Kasumi-1 (cell line): Measurements from ENCODE around the gene NUDT8.
A peak's percentile ranks its signal among the peaks of the same experiment; 100 is the strongest.
"Not testable (repeated sequence)": the region's sequence is repeated elsewhere in the genome, so short reads cannot be mapped to it uniquely, and the experiment has no call there.

Source experiments
- DNase-seq, 2 experiments: peaks; one replicate each; lab custom pipeline; 2025; lab: John Stamatoyannopoulos, UW

Gene NUDT8

DNA sequence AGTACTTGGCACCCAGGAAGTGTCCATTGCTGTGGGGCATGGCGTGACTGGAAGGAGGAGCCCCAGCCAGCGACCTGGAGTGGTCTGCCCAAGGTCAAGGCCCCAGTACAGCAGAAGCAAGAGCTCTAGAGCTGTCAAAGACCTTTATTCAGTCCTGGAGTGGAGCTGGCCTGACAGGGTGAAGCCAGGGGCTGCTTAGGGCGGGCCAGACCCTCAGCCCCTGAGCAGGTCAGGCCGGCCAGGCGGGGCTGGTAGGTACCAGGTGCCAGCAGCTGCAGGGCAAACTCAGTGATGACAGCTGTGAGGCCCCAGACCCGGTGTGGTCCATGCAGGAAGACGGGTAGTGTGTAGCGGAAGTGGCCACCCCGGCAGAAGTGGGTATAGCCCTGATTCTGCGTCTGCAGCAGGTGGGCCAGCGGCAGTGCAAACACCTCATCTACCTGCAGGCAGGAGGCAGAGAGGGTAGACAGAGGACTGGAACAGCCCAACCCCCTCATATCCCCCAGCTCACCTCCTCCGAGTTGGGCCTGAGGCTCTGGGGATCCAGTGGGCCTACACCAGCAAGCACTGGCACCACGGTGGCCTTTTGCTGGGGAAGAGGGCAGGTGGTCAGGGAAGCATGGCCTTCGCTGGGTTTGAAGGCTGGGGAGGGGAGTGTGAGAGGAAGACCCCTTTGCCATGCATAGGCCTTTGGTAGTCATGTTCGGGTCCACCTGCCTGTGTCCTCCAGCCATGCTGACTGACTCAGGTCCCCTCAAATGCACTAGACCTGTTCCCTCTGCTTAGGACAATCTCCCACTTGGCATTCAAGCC, 1.7 kb downstream of the NUDT8 start:
- DNase-seq = no peak

DNA sequence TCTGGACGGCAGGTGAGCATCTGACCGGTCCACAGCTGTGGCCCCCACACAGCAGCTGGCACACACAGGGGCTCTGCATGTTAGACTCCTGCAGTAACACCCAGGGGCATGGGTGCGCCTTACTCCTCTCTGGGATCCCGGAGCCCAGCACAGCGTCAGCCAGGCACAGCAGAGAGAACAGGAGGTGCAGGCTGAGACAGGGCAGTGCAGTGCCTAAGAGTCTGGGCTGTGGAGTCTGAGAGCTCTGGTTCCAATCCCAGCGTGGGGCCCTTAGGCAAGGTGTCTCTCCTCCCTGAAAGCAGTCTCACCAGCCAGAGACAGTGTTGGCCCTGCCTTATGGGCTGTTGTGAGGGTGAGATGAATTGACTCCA, 2.3 kb downstream of the NUDT8 start:
- no peak for DNase-seq

DNA sequence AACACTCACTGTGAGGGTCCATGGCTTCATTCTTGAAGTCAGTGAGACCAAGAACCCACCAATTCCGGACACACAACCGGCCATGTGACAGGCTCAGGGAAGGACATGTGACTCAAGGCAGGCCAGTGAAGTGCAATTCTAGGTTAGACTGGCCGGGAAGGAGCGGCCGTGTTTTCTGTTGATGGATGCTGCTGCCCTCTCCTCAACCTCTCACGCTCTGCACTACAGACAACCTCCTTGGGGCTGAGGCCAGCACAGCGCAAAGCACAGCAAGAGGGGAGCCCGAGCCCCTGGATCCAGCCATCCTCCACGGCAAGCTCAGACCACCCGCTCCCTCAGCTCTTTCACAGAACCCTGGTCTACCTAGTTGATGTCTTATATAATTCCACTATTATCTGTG, 2.8 kb downstream of the NUDT8 start:
- no peak for DNase-seq

DNA sequence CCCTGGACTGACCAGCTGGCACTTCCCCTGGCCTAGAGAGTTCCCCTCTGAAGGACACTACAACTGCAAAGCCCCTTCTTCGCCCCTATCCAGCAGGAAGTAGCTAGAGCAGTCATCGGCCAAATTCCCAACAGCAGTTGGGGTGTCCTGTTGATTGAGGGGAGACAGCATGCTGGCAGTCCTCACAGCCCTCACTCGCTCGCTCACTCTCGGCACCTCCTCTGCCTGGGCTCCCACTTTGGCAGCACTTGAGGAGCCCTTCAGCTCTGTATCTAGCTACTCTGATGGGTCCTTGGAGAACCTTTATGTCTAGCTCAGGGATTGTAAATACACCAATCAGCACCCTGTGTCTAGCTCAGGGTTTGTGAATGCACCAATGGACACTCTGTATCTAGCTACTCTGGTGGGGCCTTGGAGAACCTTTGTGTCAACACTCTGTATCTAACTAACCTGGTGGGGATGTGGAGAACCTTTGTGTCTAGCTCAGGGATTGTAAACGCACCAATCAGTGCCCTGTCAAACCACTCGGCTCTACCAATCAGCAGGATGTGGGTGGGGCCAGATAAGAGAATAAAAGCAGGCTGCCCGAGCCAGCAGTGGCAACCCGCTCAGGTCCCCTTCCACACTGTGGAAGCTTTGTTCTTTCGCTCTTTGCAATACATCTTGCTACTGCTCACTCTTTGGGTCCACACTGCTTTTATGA, 3.5 kb downstream of the NUDT8 start:
- DNase-seq = not testable (repeated sequence)

DNA sequence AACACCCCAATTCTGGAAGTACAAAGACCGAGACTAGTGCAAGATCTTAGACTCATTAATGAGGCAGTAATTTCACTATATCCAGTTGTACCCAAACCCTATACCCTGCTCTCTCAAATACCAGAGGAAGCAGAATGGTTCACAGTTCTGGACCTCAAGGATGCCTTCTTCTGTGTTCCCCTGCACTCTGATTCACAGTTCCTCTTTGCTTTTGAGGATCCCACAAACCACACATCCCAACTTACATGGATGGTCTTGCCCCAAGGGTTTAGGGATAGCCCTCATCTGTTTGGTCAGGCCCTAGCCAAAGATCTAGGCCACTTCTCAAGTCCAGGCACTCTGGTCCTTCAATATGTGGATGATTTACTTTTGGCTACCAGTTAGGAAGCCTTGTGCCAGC, 5.9 kb downstream of the NUDT8 start:
- DNase-seq = not testable (repeated sequence)

DNA sequence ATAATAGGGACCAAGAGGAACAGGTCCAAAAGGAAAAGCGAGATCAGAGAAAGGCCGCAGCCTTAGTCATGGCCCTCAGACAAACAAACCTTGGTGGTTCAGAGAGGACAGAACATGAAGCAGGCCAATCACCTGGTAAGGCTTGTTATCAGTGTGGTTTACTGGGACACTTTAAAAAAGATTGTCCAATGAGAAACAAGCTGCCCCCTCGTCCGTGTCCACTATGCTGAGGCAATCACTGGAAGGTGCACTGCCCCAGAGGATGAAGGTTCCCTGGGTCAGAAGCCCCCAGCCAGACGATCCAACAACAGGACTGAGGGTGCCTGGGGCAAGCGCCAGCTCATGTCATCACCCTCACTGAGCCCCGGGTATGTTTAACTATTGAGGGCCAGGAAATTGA, 6.8 kb downstream of the NUDT8 start:
- not testable (repeated sequence) for DNase-seq

DNA sequence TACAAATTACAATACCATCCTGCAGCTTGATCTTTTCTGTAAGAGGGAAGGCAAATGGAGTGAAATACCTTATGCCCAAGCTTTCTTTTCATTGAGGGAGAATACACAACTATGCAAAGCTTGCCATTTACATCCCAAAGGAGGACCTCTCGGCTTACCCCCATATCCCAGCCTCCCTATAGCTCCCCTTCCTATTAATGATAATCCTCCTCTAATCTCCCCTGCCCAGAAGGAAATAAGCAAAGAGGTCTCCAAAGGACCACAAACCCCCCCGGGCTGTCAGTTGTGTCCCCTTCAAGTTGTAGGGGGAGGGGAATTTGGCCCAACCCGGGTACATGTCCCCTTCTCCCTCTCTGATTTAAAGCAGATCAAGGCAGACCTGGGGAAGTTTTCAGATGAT, 7.8 kb downstream of the NUDT8 start:
- DNase-seq = not testable (repeated sequence)

DNA sequence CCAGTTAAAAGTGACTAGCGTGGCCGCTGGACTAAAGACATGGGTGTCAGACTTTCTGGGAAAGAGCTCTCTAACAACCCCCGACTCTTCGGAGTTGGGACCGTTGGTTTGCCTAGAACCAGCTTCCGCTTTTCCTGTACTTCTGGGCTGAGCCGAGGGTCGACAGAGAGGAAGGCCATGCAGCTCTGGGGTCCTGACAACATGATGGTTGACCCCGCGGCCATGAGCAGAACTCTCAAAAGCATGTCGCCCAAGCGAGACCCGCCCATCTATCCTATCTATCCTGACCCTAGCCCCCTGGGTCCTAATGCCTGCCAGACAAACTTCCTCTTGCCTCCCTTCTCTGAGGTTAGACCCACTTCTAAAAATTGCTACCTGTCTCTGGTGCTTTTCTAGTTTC, 9.1 kb downstream of the NUDT8 start:
- not testable (repeated sequence) for DNase-seq

DNA sequence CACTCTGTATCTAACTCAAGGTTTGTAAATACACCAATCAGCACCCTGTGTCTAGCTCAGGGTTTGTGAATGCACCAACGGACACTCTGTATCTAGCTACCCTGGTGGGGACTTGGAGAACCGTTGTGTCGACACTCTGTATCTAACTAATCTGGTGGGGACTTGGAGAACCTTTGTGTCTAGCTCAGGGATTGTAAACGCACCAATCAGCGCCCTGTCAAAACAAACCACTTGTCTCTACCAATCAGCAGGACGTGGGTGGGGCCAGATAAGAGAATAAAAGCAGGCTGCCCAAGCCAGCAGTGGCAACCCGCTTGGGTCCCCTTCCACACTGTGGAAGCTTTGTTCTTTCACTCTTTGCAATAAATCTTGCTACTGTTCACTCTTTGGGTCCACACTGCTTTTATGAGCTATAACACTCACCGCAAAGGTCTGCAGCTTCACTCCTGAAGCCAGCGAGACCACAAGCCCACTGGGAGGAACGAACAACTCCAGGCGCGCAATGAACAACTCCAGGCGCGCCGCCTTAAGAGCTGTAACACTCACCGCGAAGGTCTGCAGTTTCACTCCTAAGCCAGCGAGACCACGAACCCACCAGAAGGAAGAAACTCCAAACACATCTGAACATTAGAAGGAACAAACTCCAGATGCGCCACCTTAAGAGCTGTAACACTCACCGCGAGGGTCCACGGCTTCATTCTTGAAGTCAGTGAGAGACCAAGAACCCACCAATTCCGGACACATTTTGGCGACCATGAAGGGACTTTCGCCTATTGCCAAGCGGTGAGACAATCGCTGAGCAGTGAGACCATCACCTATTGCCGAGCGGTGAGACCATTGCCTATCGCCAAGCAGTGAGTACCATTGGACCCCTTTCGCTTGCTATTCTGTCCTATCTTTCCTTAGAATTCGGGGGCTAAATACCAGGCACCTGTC, 9.8 kb downstream of the NUDT8 start:
- not testable (repeated sequence) for DNase-seq

DNA sequence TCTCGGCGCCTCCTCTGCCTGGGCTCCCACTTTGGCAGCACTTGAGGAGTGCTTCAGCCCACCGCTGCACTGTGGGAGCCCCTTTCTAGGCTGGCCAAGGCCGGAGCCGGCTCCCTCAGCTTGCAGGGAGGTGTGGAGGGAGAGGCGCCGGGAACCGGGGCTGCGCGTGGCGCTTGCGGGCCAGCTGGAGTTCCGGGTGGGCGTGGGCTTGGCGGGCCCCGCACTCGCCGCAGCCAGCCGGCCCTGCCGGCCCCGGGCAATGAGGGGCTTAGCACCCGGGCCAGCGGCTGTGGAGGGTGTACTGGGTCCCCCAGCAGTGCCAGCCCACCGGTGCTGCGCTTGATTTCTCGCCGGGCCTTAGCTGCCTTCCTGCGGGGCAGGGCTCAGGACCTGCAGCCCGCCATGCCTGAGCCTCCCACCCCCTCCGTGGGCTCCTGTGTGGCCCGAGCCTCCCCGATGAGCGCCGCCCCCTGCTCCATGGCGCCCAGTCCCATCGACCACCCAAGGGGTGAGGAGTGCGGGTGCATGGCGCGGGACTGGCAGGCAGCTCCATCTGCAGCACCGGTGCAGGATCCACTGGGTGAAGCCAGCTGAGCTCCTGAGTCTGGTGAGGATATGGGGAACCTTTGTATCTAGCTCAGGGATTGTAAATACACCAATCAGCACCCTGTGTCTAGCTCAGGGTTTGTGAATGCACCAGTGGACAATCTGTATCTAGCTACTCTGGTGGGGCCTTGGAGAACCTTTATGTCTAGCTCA, 10.7 kb downstream of the NUDT8 start:
- DNase-seq = not testable (repeated sequence)

DNA sequence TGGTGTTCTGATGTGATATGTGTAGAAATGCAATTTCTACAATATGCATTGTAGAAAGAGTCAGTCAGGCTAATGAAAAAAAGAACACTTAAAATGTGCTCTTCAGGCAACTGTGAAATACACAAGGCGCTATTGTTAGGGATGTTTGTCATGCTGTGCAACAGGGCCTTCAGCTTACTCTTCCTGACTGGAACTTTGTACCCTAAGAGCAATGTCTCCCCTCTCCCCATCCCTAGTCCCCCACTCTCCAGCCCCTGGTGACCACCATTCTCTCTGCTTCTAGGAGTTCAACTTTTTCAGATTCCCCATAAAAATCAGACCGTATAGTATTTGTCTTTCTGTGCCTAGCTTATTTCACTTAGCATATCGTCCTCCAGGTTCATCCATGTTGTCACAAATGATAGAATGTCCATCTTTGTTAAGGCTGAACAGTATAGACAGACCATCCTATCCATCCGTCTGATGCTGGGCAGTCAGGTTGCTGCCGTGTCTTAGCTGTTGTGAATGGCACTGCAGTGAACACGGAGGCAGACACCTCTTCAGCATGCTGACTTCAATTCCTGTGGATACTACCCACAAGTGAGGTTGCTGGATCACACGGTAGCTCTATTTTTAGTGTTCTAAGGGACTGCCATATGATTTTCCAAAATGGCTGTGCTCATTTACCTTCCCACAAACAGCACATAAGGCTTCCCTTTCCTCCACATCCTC, 12.3 kb downstream of the NUDT8 start:
- DNase-seq = no peak

DNA sequence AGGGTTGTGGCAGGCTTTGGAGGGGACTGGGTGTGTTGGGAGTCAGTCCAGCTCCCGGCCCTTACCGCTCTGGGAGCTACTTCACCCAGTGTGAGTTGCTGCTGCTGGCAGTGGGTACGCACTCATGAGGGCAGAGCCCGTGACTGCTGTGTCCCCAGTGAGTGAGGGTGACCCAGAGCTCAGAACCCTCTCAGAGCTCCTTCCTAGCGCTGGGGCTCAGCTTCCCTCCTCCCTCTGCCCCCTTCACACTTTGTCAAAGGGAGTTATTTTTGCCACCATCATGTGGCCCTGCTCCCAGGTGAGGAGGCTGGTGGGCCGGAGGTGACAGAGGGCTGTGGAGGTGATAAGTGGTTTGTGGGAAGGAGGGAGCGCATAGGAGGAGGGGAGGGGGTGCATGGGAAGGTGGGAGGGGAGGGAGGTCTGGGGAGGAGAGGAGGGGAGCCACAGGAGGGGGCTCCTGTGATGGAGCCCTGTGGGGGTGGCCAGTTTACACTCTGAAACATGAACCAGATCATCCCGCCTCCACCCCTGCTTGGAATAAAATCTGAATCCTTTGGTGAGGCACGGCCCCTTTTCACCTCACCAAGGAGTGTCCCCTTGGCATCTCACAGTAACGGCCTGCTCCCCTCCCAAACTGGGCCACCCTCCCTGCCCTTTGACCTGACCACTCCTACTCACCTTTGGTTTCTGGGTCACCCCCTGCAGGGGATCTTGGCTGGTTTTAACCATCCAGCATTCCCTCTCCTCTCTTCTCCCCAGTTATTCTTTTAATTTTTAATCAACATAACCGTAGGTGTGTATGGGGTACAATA, 13.1 kb downstream of the NUDT8 start:
- DNase-seq = no peak

DNA sequence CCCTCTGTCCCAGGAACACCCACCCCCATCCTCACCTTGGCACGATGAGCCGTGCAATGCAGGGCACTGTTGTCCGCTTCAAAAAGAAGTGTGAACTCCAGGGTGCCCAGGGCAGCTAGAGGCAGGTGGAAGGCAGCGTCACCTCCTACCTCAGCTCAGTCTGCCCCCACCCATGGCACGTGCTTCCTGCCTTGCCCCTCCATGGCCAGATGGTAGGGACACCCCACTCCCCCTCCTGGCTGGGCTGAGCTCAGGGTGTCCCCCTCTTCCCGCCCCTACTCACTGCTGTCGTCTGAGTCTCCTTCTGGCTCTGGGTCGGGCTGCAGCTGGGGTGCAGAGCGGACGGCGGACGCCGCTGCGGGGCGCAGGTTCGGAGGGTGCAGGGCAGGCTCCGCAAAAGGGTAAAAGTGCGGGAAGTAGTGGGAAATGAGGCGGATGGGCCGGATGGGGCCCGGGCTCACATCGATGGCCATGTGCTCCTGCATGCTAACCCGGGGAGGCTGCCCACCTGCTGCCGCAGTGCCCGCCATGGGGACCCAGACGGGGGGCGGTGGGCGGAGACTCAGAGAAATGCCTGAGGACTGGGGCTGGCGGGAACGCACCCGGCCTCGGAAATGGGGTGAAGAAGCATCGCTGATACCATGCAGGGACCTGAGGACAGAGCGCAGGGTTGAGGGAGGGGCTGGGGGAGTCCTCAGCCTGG, 13.9 kb downstream of the NUDT8 start:
- no peak for DNase-seq

DNA sequence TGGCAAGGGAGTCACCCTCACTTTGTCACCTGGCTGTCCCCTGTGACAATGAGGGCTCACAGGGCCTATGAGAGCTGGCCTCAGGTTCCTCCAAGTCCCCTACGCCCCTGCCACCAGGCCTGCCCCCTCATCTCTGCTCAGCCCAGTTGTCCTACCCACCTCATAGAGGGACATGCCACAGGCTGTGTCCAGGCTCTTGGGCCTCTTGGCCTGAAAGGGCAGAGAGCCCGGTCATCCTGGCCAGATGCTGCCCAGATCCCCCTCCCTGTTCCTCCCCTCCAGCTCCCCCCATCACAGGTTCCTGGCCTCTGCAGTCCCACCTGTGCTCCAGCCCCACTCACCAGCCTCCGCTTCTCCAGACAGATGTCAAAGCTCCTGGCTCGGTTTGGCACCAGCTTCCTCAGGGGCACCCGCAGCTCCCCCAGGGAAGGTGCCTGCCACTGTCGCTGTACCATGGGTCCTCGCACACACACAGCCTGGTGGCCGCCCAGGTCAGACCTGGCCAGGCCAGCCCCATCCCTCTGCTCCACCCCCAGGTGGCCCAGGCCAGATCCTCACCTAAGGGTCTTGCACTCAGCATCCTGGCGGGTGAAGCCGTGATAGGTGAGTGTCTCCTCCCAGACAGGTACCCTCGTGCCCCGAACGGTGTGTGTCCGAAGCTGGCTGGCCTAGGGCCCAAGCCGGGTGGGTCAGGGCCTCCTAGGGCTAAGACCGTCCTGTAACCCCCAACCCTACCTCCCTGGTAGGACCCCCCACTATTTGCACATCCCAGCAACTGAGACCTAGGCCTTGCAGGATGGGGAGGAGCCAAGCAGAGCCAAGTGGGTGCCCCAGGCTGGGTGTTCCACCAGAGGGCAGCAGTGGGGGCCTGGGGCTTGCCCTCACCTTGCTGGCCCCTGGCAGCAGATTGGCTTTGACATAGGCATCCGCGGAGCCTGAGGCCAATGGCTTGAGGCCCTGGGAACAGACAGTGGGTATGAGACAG, 14.7 kb downstream of the NUDT8 start:
- DNase-seq = peak; percentile 48

DNA sequence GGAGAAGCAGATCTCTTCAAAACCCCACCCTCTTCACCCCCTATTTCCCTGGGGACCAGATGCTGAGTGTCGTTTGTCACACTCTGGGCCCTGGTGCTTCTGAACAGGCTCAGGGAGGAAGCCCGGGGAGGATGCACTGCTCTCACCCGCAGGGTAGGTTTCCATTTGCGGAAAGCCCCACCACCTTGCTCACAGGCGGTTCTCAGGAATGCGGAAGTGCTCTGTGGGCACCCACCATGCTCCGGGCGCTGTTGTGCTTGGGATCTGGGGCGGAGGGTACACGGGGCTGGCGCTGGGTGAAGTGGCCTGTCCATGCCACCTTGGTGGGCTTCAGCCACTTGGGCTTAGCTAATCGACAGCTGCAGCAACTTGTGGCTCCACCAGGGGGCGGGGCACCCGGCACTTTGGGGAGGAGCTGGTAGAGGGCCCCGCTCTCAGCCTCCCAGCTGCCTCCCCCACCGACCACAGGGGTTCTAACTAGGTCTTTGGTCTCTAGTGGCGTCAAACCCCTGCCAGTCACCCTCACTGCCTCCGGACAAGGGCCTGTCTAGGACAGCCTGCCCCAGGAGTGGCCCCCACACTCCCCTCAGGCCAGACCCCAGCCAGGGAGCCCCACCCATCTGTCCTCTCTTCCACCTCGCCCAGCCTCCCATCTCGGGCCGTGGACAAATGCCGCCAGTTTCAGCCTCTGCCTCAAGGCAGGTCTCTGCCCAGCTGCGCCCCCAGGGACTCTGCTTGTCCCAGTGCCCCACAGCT, 15.6 kb downstream of the NUDT8 start:
- DNase-seq = peak; percentile 84 to 87

DNA sequence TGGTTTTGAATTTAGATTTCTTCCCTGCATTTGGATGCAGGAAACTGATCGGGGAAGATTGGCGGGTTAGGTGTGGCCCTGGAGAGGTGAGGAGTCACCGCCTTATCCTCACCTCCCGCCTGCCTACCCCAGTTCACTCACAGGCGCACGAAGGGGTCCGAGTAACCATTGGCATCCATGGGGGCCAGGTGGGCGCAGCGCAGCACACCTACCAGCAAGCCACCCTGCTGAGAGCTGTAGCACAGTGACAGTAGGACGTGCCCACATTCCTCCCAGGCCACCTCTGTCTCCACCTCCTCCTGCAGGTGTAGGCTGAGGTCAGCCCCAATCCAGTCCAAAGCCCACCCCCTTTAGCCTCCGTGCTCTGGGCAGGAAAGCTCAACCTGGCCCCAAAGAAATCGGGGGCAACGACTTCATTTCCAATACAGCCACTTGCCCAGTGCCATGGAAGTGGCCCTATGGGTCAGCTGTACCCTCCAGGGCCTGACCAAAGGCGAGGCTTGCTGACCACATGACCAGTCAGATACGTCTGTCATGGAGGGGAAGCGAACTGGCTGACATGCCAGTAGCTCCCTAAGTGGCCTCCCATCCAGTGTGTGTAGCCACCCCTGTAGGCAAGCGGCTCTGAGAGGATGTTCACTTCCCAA, 16.3 kb downstream of the NUDT8 start:
- DNase-seq = no peak

DNA sequence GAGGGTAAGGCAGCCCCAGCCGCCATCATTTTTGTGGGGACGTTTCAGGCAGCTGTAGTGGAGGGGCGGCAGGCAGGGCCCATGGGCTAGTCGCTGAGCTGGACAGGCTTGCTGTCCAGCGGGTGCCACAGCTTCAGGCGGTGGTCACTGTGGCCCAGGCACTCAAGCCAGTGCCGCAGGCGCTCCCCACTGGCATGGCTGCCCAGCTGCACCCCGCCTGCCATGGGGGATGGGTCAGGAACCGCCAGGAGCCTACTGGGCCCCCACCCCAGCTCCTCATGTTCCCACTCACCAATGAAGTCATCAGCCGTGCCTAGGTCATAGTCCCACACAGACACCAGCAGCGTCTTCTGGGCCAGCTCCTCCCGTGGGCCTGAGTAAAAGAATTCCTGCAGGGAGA, 17.0 kb downstream of the NUDT8 start:
- no peak for DNase-seq
